Smooth muscle cell of the brain vasculature (primary cell): ENCODE results near the gene DENND1A.

Source experiments
- DNase-seq: peaks from one replicate; pipeline ENCODE4 v3.0.0-alpha.2; 2012; ENCODE audit warnings: low read depth, low spot score

The DENND1A gene

DNA sequence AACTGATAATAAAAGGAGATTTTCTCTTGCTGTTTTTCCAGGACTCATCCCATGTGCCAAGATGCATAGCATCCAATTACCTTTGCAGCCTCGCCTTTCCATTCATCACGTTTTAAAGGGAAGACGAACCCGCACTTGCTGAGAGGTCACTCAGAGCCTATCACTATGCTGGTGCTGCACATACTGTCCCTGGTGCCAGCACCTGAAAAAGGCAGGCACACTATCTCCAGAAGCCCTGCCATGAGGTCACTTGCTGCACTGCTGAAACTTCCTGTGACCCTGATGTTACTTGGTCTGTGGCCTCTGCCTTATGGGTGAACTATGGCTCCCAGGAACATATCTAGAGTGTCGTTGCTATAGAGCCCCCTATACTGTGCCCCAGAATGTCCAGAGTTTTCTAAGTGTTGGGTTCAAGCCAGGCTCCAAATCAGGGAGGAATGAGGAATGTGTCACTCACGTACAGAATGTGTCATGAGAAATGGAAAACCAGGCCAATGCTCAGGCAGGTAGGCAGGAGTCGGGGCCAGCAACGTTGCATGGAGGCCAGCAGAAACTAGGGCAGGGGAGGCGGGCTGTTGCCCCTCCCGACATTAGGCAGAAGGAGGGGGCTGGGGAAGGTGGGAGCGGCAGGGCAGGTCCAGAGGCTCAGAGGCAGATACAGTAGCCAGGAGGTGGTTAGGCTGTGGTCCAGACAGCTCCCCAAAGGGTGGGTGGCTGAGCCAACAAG is 311.8 kb downstream of the DENND1A start:
- no peak for DNase-seq

GRCh38 chr9:123617286-123617685 is 312.6 kb downstream of the DENND1A start:
- DNase-seq = no peak

DNA sequence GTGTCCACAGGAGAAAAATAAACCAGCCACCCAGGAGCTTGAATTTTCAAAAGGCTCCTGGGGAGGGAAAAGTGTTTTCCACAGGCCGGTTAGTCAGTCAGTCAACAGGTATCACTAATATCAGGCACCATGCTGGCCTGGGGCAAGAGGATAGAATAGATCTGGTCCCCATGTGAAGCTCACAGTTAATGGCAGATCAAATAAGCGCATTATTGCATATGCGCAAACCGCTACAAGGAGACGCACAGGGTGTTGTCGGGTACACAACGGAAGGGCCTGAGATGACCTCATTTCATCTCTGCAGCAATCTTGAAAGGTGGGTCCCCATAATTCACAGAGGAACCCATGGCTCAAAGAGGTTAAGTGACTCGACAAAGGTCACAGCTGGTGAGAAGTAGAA is 313.2 kb downstream of the DENND1A start:
- no peak for DNase-seq

DNA sequence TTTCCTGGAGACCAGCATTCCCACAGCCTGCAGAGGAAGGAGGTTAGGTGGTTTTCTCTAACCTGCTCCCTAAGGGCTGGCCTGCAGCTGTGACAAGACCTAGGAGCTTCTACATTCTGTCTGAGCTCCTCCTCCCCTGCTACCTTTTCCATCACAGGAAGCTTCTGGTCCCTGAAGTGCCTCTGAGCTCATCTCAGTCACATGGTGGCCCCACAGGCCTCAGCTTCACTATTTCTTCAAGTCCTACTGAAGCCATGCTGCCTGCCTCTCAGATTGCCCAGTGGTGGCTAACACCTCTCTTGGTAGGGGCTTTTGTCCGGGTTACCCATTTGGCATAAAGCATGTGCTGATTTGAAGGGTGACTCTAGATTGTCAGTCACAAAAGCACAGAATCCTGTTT is 314.5 kb downstream of the DENND1A start:
- DNase-seq = no peak

DNA sequence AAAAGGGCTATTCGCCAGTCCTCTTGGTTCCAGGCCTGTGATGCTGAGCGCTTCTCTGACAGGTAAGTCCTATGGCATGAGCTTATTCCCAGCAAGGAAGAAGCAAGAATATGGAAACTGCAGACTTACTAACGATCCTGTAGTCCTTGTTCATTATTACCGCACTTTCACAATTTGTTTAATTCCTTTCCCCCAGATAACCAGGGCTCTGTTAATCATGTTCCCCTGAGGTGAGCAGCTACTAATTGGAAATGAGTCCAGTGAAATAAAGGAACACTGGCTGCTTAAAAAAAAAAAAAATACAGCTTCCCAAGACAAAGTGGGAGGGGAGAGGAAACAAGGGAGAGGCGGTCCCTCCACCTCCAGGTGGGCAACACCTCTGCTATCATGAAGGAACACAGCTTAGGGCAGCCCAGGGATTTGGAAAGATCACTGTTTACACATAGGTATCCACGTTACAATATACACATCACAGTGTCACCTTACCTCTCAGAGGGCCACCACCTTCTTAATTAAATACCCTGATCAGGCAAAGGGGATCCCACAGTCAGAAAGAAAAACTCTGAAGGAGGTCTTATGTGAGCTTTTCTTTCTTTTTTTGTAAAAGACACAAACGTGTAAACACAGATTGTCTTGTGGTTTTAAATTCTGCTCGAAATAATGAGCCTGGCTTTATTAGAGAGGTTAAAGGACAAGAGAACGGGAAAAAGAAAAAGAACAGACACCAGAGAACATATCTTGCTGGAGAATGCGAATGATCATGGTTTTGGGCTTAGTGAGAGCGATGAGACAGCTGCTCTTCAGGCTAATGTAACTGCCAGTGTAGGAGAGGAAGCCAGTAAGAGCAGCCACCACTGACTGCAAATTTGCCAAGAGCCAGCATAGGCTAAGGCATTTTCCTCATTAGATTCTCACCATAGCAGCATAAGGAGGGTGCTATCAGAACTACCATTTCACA is 315.3 kb downstream of the DENND1A start:
- DNase-seq = no peak

DNA sequence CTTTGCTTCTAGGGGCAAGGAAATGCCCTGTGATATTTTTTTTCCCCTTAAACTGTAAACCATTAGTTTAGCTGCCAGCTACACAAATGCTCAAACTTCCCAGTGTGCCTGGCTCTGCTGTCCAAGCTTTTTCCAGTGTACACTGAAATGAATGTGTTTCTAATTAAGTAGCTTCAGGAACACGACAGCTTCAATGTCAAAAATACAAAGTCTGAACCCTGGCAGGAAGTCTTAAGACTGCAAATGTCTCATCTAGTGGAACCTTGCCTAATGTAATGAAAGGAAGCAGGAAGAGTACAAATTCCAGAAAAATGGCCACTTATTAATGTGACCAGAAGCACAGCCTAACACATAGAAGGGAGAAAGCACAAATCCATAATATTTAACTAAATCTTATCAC is 318.7 kb downstream of the DENND1A start:
- DNase-seq = no peak

DNA sequence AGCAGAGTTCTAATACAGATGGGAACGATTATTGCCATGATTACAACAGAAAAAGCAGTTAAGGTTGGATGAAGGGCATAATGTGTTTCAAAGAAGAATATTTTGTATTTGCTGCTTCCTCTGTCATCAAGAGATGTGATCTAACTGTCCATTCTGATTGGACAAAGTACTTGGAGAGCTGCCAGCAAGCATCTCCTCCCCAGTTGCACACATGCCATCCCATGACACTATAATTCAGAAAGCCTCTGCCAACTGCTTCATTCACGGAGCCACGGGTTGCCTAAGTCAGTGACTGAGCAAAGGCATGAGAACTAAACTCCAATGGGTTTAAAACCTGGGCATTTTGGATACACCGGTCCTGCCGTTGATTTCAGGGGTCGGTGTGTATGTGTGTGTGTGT is 320.1 kb downstream of the DENND1A start:
- no peak for DNase-seq

DNA sequence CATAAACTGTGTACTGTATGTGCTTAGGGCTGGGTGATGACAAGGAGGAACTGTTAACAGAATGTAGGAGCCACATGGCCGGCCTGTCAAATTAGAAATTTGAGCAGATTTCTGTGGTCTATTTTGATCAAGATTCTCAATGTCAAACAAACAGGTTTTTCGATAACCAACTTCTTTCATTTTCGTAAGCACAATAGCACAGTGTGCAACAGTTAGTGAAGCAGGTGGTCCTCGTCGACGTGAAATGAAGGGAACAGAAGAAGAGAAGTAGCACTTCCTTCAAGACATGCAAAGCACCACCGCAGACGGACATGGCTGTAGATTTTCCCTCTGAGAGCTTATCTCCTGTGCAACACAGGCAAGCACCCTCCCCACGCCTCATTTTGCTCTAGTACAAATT is 321.8 kb downstream of the DENND1A start:
- DNase-seq = no peak

- no peak for DNase-seq
Measured at GRCh38 chr9:123607479-123607878, 322.4 kb downstream of the DENND1A start.

DNA sequence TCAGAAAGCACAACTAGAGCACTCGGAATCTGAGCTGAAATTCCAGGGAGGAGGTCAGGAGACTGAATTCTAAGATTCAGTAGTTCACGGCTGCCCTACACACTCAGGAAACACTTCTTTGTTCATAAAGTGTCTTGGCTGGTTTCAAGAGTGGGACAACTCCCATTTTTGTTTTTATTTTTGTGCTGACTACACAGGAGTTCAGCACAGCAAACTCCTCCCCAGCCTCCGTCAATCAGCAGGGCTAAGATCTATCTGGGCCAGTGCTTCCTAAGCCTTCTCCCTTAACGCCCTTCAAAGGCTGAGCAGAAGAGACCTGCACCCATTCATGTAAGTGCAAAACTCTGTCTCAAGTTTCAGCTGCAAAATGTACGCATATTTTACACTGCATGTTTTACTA is 323.8 kb downstream of the DENND1A start:
- DNase-seq = no peak

- no peak for DNase-seq
Measured at GRCh38 chr9:123605286-123605685, 324.6 kb downstream of the DENND1A start.

GRCh38 chr9:123604861-123605260 is 325.1 kb downstream of the DENND1A start:
- DNase-seq = no peak

GRCh38 chr9:123601828-123602227 is 328.1 kb downstream of the DENND1A start:
- no peak for DNase-seq

DNA sequence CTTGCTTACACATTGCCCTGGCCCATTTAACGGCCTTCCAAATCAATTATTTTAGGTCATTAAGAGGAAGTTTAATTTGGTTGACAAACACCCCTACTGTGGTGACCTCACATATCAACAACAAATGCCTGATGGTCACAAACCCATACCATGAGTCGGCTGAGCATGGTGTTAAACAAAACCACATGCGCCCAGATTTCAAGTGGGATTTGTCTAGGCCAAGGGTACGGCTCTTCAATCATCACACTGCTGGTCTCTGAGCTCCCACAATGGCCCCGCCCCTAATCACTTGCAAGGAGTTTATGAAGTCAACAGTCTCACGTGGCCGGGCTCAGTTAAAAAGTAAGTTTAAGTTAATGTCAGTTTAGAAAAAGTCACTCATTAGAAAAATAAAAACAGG is 330.1 kb downstream of the DENND1A start:
- no peak for DNase-seq

- no peak for DNase-seq
Measured at GRCh38 chr9:123597876-123598556, 331.9 kb downstream of the DENND1A start.

- DNase-seq = no peak
Measured at GRCh38 chr9:123597048-123597447, 332.9 kb downstream of the DENND1A start.

DNA sequence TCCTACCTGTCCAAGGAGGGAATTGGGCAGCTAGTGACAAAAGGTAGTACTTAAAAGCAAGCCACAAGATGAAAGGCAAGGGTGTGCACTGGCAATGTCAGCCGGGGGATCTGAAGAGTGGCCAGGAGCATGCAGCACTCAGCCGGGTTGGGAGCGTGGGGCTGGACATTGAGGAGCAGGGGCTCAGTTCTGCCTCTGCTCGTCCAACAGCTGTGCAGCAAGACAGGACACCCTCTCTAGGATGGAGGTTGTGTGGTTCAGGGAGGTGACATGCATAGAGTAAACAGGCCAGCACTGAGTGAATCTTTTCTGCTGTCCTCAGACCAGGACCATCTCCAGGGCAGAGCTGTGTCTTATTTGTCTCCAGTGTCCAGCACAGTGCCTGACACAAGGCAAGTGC is 338.6 kb downstream of the DENND1A start:
- DNase-seq = no peak

GRCh38 chr9:123590499-123590898 is 339.4 kb downstream of the DENND1A start:
- no peak for DNase-seq

DNA sequence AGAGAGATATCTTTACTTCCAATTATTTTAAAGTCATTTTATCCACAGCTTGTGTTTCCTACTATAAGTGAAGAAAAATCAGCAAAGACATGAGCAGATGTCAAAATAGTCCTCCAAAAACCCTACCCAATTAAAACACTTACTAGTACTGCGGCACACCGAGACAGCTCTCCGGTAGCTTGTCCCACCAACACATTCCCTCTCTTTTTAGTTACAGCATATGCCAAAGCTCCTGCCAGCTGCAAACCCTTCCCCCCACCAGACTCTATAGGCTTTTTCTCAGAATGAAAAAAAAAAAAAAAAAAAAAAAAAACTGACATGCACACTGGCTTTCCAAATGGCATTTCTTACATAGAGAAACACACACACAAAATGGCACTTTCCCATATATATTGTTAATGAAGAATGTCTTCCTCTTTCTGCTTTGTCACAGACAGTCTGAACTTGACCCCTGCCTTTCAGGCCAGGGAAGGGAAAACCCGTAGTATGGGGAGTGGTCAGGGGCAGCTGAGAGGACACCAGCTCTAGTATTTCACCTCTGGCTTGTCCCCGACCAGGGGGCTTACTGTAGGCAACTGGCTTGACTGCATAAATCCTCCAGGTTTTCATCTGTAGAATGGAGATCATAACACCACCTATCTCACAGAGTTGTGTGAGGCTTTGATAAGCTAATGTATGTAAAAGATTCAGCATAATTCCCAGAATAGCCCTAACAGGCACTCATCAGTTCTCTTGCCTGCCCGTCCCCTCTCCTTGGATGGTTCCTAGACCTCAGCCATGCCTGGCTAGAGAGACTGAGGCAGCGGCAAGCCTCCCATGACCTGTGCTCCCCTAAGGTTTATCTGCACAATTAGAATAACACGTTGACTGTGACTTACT is 340.3 kb downstream of the DENND1A start:
- no peak for DNase-seq

- no peak for DNase-seq
Measured at GRCh38 chr9:123586275-123586674, 343.7 kb downstream of the DENND1A start.
